ENCODE measurements around the gene KMT2D.

DNA sequence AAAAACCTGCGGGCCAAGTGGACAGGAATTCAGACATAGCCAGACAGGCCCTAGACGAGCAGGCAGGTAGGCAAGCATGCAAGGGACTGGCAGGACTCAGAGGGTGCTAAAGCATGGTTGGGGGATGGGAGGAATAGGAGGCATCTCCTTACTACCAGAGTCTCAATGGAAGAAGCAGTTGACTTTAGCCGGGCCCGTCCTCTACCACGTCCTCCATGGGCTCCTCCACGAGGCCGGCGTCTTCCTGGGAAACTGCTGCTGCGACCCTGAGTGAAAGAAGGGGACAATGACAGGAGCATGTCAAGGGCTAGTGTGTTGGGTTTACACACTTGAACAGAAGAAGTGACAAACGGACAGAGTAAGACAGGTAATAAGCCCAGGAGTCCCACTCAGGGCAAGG is 11.6 kb downstream of the KMT2D start:
- TF ChIP-seq, protein P1, sequence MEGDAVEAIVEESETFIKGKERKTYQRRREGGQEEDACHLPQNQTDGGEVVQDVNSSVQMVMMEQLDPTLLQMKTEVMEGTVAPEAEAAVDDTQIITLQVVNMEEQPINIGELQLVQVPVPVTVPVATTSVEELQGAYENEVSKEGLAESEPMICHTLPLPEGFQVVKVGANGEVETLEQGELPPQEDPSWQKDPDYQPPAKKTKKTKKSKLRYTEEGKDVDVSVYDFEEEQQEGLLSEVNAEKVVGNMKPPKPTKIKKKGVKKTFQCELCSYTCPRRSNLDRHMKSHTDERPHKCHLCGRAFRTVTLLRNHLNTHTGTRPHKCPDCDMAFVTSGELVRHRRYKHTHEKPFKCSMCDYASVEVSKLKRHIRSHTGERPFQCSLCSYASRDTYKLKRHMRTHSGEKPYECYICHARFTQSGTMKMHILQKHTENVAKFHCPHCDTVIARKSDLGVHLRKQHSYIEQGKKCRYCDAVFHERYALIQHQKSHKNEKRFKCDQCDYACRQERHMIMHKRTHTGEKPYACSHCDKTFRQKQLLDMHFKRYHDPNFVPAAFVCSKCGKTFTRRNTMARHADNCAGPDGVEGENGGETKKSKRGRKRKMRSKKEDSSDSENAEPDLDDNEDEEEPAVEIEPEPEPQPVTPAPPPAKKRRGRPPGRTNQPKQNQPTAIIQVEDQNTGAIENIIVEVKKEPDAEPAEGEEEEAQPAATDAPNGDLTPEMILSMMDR (IDR thresholded peaks at IDR 0.05; ENCODE audit: insufficient read depth, low read depth, low read length) = no peak
- no peak for TF ChIP-seq EZH2 (IDR thresholded peaks at IDR 0.05; ENCODE audit: insufficient read depth, low read length)

Data from astrocyte (in vitro differentiated cells and primary cell).